HFF-Myc (cell line): Measurements from ENCODE around the gene SPATA31C1.

Experiments
- DNase-seq: peaks from one replicate; pipeline ENCODE4 v3.0.0-alpha.2; 2011; ENCODE audit warnings: low read depth; ENCODE audit errors: extremely low read depth
- H3K4me3 ChIP-seq: replicated peaks from 2 replicates; pipeline ENCODE4 v1.5.1; 2011; ENCODE audit warnings: low read depth, mild to moderate bottlenecking, control low read depth, low read length
- TF ChIP-seq, protein P1 (sequence below): IDR thresholded peaks from 2 replicates; pipeline ENCODE4 v1.5.1; 2012; ENCODE audit warnings: mild to moderate bottlenecking, low read depth, low read length, control low read depth; ENCODE audit errors: missing control alignments

The SPATA31C1 gene

DNA sequence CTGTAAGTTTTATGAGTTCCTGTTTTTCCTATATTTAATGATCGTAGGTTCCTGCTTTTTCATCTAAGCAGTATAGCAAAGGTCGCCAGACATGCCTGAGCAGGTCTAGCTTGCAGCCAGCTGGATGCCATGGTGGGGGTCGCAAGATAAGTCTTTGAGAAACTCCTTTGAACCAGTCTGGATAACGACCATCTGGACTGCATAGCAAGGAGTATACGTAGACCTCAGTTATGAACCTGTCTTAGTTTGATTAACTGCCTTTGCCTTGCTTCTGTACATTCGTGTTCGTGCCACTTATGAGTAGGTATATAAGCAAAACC, 43.5 kb upstream of the SPATA31C1 start:
- no peak for DNase-seq
- H3K4me3 ChIP-seq: no peak overlapping the region
- TF ChIP-seq, protein P1, sequence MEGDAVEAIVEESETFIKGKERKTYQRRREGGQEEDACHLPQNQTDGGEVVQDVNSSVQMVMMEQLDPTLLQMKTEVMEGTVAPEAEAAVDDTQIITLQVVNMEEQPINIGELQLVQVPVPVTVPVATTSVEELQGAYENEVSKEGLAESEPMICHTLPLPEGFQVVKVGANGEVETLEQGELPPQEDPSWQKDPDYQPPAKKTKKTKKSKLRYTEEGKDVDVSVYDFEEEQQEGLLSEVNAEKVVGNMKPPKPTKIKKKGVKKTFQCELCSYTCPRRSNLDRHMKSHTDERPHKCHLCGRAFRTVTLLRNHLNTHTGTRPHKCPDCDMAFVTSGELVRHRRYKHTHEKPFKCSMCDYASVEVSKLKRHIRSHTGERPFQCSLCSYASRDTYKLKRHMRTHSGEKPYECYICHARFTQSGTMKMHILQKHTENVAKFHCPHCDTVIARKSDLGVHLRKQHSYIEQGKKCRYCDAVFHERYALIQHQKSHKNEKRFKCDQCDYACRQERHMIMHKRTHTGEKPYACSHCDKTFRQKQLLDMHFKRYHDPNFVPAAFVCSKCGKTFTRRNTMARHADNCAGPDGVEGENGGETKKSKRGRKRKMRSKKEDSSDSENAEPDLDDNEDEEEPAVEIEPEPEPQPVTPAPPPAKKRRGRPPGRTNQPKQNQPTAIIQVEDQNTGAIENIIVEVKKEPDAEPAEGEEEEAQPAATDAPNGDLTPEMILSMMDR: no peak

DNA sequence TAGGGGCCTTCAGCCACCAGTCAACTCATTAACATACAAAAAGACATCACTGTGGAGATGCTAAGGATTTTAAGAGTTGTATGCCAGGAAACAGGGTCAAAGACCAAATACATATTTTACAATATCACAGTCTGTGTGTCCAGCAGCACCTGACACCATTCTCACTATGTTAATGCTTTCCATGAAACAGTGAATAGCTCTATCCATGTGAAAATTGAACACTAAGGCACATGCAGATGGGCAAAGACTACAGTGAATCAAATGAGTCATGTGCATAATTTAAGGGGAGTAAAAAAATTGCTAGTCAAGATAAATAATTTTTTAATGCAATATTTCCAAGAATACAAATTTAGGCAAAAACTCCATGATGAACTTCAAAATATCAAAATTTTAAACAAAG, 42.7 kb upstream of the SPATA31C1 start:
- TF ChIP-seq, protein P1: no peak

DNA sequence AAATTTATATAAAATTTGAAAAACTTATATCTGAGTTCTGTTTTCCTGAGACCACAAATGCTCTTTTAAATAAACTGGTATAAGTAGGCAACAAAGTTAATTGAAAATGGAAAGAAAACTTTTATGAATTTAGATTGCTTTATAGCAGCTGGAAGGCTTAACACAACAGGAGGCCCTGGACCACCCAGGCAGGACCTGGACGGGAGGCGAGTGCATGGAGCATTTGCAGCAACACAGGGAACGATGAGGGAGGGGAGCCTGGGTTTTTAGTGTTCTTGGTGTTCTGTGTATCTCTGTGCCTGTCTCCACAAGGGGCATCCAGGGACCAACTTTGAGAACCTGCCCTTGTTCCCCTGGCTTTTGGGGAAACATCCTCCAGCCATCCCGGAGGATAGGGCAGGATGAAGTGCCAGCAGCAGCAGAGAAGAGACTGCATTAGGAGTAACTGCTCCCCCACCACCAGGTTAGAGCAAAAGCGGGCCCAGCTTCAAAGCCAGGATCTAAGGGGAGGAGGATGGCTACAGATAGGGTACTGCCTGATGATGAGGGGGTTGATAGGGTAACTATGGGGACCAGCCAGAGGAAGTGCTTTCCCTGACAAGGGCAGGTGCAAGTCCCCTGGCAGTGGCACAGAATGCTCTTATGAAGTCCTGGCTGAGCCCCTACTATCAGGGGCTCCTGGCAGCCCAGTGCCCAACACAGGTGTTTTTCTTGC, 41.8 kb upstream of the SPATA31C1 start:
- TF ChIP-seq, protein P1: no peak
- DNase-seq: no peak
- no peak overlapping the region for H3K4me3 ChIP-seq

More for the DNA sequence above, 42.7 kb upstream of the SPATA31C1 start:
- no peak overlapping the region for H3K4me3 ChIP-seq
- DNase-seq: no peak

DNA sequence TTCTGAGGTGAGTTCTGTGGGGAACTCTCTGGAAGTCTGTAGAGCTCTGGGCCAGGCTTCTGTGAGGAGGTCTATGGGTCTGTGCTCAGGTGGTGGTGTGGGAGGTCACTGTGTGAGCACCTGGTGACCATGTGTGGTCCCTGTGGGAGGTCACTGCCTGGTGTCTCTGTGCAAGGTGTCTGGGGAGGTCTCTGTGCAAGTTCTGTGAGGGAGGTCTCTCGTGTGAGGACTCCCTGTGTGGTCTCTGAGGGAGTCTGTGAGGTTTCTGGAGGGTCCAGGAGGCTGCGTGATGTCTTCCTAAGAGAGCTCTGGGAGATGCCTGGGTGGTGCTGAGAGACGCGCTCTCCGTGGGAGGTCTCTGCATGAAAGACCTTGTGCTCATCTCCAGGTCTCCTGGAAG, 41.1 kb upstream of the SPATA31C1 start:
- DNase-seq: no peak
- TF ChIP-seq, protein P1: no peak
- no peak overlapping the region for H3K4me3 ChIP-seq

DNA sequence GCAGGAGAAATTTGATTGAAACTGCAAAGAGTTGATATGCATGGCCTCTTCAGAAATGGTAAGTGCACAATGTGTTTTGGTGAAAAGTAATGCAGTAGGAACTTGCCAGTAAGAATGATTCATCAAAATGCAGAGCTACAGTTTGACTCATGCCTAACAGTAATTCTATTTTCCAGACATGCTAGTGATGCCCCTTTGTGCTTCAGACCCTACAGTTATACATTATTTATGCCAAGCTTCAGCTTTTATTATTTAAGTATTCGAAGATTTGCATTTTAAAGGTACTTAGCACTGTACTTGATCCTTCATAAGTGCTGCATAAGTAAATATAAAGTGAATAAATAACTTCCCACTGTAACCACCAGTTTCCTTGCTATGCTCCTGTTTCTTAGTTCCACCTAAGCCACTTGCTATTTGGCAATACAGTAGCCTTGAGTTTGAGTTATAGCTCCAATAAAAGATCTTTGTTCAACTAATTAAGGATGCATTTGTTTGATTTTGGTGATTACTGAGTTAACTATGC, 38.7 kb upstream of the SPATA31C1 start:
- no peak for DNase-seq
- H3K4me3 ChIP-seq: no peak overlapping the region
- TF ChIP-seq, protein P1: no peak

DNA sequence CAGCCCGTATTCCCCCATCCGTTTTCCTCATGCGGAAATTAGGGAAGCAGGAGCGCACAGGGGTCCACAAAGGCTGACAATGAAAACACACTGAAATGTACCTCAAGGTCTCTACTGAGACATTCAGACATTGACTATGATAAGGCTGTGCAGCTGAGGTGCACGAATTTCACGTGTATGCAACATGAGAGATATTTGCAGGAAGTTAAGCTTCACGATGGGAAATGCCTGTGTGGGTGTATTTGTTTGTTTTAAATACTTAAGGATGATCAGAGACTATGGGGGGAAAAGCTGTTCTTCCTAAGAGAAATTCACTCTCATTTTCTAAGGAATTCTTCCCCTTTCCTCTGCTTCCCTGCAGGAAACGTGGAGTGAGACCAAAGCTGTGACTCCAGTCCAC, 37.6 kb upstream of the SPATA31C1 start:
- no peak for DNase-seq

More for the DNA sequence above, 37.6 kb upstream of the SPATA31C1 start:
- TF ChIP-seq, protein P1: no peak
- H3K4me3 ChIP-seq: no peak overlapping the region
